Thyroid gland (tissue), 4 donors: ENCODE data around the gene PARD3.

Experiments used
- CTCF ChIP-seq, 6 experiments: fragments of 200-600 bp in 3 of 6; fragments of 450-650 bp in 3 of 6; sonication (generic) in 3 of 6; IDR thresholded peaks; one replicate each; pipeline ENCODE4 v1.5.1; 2016 to 2019; ENCODE audit warnings: antibody characterized with exemption in 6 of 6, mild to moderate bottlenecking in 2 of 6, inconsistent platforms in 1 of 6, moderate library complexity in 1 of 6
- POLR2A ChIP-seq, 2 donors: fragments of 450-650 bp; IDR thresholded peaks; one replicate each; pipeline ENCODE4 v1.6.1; 2017; ENCODE audit warnings: antibody characterized with exemption in 2 of 2, mild to moderate bottlenecking in 2 of 2, moderate library complexity in 1 of 2

GRCh38 chr10:34479520-34480179 is 335.4 kb downstream of the PARD3 start:
- TF ChIP-seq POLR2A (IDR thresholded peaks at IDR 0.05) (no peak), CTCF (IDR thresholded peaks at IDR 0.05) (no peak)
